ENCODE results near the gene SEL1L2. TPM values are rescaled to one million over a fixed set of nuclear protein-coding genes. Genes with fewer than 3 reads are reported as not detected.
"Not testable (repeated sequence)": the region's sequence is repeated elsewhere in the genome, so short reads cannot be mapped to it uniquely, and the experiment has no call there.

The SEL1L2 gene, protein sequence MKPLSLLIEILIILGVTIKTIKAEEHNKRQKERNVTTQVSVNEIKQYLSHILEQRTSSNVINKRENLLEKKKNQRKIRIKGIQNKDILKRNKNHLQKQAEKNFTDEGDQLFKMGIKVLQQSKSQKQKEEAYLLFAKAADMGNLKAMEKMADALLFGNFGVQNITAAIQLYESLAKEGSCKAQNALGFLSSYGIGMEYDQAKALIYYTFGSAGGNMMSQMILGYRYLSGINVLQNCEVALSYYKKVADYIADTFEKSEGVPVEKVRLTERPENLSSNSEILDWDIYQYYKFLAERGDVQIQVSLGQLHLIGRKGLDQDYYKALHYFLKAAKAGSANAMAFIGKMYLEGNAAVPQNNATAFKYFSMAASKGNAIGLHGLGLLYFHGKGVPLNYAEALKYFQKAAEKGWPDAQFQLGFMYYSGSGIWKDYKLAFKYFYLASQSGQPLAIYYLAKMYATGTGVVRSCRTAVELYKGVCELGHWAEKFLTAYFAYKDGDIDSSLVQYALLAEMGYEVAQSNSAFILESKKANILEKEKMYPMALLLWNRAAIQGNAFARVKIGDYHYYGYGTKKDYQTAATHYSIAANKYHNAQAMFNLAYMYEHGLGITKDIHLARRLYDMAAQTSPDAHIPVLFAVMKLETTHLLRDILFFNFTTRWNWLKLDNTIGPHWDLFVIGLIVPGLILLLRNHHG
- not detected for polyA plus RNA-seq (2012; ENCODE audit: missing spikeins)

DNA sequence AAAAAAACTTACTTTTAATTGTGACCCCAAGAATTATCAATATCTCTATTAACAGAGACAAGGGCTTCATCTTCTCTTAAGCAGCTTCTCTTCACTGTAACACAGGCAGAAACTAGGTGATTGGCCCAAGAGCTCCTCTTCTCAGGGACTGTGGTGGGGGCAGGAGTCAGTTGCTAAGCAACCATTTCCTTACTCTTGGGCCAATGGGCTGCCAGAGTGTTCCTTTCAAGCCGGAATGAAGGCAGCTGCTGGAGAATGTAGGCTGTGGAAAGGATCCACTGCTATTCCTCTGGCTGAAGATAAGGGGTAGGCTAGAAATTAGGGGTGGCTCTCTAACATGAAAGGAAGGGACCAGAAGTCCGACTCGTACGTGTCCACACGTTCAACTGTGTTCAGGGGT lies at the start of gene SEL1L2:
SEL1L2 (minus strand) TSS at position 150 of the 400 bp plus-strand sequence; CDS start at position 70, 80 bp downstream.
- TF ChIP-seq POLR2A (IDR thresholded peaks at IDR 0.05; ENCODE audit: low read depth, low read length) (no peak), TAF1 (IDR thresholded peaks at IDR 0.05; ENCODE audit: borderline replicate concordance, low read depth, low read length) (no peak), POLR2AphosphoS5 (IDR thresholded peaks at IDR 0.05; ENCODE audit: low read depth, low read length) (no peak)
- DNase-seq (ENCODE audit: insufficient read length) (no peak), FAIRE-seq (no peak)

DNA sequence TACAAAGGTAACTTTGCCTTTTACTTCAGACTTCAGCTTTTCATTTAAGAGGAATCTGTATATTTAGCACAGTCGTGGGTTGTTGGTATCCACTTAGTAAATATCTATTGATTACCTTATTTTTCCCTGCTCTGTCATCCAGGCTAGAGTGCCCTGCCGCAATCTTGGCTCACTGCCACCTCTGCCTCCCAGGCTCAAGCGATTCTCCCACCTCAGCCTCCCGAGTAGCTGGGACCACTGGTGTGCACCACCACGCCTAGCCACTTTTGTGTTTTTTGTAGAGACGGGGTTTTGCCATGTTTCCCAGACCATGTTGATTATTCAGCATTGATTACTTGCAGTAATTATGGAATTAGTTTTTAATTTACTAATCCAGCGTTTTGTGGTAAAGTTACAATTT lies 46.2 kb upstream of the SEL1L2 start:
- FAIRE-seq, result no peak
- DNase-seq (ENCODE audit: insufficient read length), result no peak
- TF ChIP-seq POLR2AphosphoS5 (IDR thresholded peaks at IDR 0.05; ENCODE audit: low read depth, low read length) (no peak), POLR2A (IDR thresholded peaks at IDR 0.05; ENCODE audit: low read depth, low read length) (no peak), TAF1 (IDR thresholded peaks at IDR 0.05; ENCODE audit: borderline replicate concordance, low read depth, low read length) (no peak)

DNA sequence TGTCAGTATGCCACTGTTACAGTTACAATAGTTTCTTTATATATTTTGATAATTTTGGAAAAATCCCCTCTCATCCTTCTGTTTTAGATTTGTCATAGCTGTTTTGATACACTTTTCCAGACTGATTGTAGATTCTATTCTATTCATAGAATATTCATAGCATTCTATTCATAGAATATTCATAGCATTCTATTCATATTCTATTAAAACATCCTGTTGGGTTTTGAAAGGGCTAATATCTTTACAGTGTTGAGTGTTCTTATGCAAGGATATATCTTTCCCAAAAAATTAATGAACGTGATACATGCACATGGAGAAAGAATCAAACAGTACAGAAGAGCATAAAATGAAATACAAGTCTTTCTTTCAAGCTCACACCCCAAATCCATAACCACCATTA lies 42.9 kb upstream of the SEL1L2 start:
- DNase-seq (ENCODE audit: insufficient read length) (no peak), FAIRE-seq (no peak)
- TF ChIP-seq POLR2AphosphoS5 (IDR thresholded peaks at IDR 0.05; ENCODE audit: low read depth, low read length) (no peak), POLR2A (IDR thresholded peaks at IDR 0.05; ENCODE audit: low read depth, low read length) (no peak), TAF1 (IDR thresholded peaks at IDR 0.05; ENCODE audit: borderline replicate concordance, low read depth, low read length) (no peak)

DNA sequence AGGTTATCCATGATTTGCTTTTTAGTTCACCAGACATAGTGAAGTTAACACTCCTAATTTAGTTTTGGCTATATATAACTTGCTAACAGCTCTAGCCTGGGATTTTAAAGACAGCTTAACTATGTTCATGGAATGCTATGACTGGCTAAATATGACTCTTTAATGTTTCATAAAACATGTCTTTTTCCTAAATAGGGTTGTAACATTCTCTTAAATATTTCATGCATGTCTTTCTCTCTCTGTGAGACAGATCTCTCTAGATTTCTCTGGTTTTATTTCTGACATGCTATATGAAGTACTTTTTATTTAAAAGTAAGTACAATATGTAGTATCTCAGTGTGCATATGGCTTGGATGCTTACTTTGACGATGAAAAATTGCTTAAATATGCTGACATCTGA lies 40.6 kb upstream of the SEL1L2 start:
- FAIRE-seq, result no peak
- no peak for TF ChIP-seq TAF1 (IDR thresholded peaks at IDR 0.05; ENCODE audit: borderline replicate concordance, low read depth, low read length)
- no peak for TF ChIP-seq POLR2A (IDR thresholded peaks at IDR 0.05; ENCODE audit: low read depth, low read length)
- no peak for TF ChIP-seq POLR2AphosphoS5 (IDR thresholded peaks at IDR 0.05; ENCODE audit: low read depth, low read length)

DNA sequence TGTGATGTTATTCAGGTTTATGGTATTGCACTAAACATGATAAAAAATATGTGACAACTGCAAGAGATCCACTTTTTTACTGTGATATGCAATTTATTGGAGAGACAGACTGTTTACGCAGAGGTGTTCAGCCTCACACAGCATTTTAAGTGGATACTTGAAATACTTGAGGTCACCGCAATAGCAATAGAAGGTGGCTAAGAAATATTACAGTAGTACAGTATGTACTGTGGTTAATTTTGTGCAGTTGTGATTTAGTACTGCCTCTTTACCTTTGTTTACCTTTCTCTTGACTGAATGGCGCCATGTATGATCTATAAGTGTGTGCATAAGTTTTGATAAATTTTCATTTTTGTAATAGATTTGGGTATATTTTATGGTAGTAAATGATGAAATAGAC lies 22.3 kb upstream of the SEL1L2 start:
- FAIRE-seq (no peak), DNase-seq (ENCODE audit: insufficient read length) (no peak)
- TF ChIP-seq POLR2AphosphoS5 (IDR thresholded peaks at IDR 0.05; ENCODE audit: low read depth, low read length) (no peak), POLR2A (IDR thresholded peaks at IDR 0.05; ENCODE audit: low read depth, low read length) (no peak), TAF1 (IDR thresholded peaks at IDR 0.05; ENCODE audit: borderline replicate concordance, low read depth, low read length) (no peak)

More for the DNA sequence above, 40.6 kb upstream of the SEL1L2 start:
- no peak for DNase-seq (ENCODE audit: insufficient read length)

DNA sequence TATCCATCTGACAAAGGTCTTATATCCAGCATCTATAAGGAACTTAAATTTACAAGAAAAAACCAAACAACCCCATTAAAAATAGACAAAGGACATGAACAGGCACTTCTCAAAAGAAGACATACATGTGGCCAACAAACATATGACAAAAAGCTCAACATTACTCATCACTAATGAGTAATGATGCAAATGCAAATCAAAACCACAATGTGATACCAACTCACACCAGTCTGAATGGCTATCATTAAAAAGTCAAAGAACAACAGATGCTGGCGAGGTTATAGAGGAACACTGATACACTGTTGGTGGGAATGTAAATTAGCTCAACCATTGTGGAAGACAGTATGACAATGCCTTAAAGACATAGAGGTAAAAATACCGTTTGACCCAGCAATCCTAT lies 18.8 kb upstream of the SEL1L2 start:
- no peak for FAIRE-seq
- DNase-seq (ENCODE audit: insufficient read length), result no peak
- TF ChIP-seq POLR2AphosphoS5 (IDR thresholded peaks at IDR 0.05; ENCODE audit: low read depth, low read length), result no peak
- TF ChIP-seq POLR2A (IDR thresholded peaks at IDR 0.05; ENCODE audit: low read depth, low read length), result no peak
- no peak for TF ChIP-seq TAF1 (IDR thresholded peaks at IDR 0.05; ENCODE audit: borderline replicate concordance, low read depth, low read length)

DNA sequence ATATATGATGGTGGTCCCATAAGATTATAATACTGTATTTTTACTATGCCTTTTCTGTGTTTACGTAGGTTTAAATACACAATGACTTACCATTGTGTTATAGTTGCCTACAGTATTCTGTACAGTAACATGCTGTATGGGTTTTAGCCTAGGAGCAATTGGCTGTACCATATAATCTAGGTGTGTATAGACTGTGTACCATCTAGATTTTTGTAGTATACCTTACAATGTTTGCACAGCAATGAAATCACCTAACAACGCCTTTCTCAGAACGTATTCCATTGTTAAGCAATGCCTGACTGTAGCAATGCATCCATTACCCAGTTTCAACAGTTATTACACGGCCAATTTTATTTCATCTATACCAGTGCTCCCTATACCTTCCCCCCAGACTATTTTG lies 15.6 kb upstream of the SEL1L2 start:
- FAIRE-seq (no peak), DNase-seq (ENCODE audit: insufficient read length) (no peak)
- TF ChIP-seq POLR2AphosphoS5 (IDR thresholded peaks at IDR 0.05; ENCODE audit: low read depth, low read length), result no peak

DNA sequence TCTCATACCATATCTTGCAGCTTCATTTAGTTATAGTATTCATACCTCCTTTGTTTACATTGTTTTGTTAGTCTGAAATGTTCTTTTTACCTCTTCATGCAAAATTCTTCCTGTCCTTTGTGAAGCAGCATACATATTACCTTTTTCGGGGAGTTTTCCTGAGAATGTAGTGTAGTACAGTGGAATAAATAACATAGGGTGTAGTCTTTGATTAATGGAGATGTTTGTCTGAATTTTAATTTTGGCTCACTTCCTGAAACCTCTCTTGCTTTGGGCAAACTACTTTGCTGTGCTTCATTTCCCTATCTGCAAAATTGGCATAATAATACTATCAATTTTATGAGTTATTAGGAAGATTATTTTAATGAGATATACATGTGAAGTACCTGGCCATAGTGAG lies 10.5 kb upstream of the SEL1L2 start:
- DNase-seq (ENCODE audit: insufficient read length) (no peak), FAIRE-seq (no peak)
- no peak for TF ChIP-seq TAF1 (IDR thresholded peaks at IDR 0.05; ENCODE audit: borderline replicate concordance, low read depth, low read length)
- TF ChIP-seq POLR2AphosphoS5 (IDR thresholded peaks at IDR 0.05; ENCODE audit: low read depth, low read length), result no peak
- no peak for TF ChIP-seq POLR2A (IDR thresholded peaks at IDR 0.05; ENCODE audit: low read depth, low read length)

DNA sequence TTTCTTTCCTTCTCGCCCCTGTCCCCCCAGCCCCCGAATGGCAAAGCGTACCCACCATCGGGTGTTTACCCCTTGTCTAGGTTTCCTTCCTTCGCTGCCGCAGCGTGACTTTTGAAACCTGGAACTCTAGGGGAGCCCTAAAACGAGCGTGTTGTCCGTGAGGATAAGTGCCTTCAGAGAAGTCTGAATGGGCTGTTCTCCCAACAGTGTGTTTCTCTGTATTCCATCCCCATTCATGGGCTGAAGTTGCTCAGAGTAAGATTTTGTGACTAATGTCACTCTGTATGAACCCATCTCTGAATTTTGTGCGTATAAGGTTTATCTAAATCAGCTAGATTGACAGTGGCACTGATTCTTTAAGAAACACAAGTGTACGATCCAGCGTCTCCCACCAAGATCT lies 5.9 kb upstream of the SEL1L2 start:
- FAIRE-seq (no peak), DNase-seq (ENCODE audit: insufficient read length) (no peak)
- TF ChIP-seq TAF1 (IDR thresholded peaks at IDR 0.05; ENCODE audit: borderline replicate concordance, low read depth, low read length), result no peak
- no peak for TF ChIP-seq POLR2A (IDR thresholded peaks at IDR 0.05; ENCODE audit: low read depth, low read length)
- TF ChIP-seq POLR2AphosphoS5 (IDR thresholded peaks at IDR 0.05; ENCODE audit: low read depth, low read length), result no peak

DNA sequence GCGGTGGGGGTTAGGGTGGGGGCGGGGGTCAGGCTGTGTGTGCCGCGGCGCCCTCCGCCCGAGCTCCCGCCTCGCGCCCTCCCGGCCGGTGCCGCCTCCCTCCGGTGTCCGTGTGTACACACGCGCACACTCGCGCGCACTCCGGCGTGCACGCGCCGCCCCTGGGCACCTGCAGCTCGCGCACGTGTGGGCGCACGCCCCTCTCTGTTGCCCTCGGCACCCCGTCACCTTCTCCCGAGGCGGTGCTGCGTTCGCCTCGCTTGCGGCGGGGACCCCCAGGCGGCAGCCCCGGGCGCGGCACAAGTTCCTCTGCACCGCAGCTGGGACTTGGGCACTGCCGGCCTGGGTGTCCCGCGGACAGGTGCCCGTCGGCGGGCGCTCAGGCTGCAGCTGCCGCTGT lies 5.4 kb upstream of the SEL1L2 start:
- TF ChIP-seq TAF1 (IDR thresholded peaks at IDR 0.05; ENCODE audit: borderline replicate concordance, low read depth, low read length), result no peak
- no peak for TF ChIP-seq POLR2AphosphoS5 (IDR thresholded peaks at IDR 0.05; ENCODE audit: low read depth, low read length)
- no peak for TF ChIP-seq POLR2A (IDR thresholded peaks at IDR 0.05; ENCODE audit: low read depth, low read length)
- DNase-seq (ENCODE audit: insufficient read length) (no peak), FAIRE-seq (no peak)

DNA sequence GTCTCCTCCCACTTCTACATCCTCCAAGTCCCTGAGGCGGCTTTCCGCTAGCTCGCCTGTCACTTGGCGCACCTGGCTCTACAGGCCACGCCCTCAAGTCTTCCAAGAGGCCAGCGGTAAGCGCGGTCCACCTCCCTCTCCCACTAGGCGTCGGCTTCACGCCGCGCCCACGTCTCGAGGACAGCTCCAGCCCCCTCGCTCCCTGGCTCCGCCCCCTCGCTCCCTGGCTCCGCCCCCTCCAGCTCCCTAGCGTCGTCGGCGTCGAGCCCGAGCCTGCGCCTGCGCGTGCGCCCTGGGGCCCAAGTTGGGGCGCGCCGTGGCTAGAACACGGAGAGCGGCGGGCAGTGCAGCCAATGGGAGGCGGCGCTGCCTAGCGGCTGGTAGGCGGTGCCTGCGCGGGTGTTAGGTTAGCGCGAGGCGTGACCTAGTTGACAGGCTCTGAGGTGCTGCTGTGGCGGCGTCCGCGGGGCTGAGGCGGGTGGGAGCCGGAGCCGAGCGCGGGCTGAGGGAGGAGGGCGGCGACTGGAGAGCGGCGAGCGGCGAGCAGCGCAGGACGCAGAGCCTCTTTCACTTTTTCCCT lies 4.8 kb upstream of the SEL1L2 start, which contains the start of gene MACROD2:
MACROD2 (plus strand) TSS at position 431 of the 580 bp plus-strand sequence.
- TF ChIP-seq TAF1 (IDR thresholded peaks at IDR 0.05; ENCODE audit: borderline replicate concordance, low read depth, low read length), result no peak
- TF ChIP-seq POLR2A (IDR thresholded peaks at IDR 0.05; ENCODE audit: low read depth, low read length), result no peak
- TF ChIP-seq POLR2AphosphoS5 (IDR thresholded peaks at IDR 0.05; ENCODE audit: low read depth, low read length), result no peak
- FAIRE-seq (no peak), DNase-seq (ENCODE audit: insufficient read length) (no peak)

DNA sequence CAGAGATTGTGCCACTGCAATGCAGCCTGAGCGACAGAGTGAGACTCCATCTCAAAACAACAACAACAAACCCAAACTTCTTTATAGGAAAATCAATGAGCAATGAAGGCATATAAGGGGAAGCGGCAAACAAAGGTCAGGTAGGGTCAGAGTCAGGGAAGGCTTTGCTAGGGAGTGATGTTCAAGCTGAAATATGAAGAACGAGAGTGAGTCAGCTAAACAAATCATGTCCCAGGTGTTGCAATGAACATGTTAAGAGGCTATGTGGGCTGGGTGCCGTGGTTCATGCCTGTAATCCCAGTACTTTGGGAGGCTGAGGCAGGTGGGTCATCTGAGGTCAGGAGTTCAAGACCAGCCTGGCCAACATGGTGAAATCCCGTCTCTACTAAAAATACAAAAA lies 1.5 kb upstream of the SEL1L2 start:
- not testable (repeated sequence) for DNase-seq (ENCODE audit: insufficient read length); FAIRE-seq
